Measurements from ENCODE around the gene CPHXL2. TPM values are rescaled to one million over a fixed set of nuclear protein-coding genes. Genes with fewer than 3 reads are reported as not detected.
A peak's percentile ranks its signal among the peaks of the same experiment; 100 is the strongest.

The CPHXL2 gene
- total and polyA plus RNA-seq, 7 experiments from 2014 or later: not detected

DNA sequence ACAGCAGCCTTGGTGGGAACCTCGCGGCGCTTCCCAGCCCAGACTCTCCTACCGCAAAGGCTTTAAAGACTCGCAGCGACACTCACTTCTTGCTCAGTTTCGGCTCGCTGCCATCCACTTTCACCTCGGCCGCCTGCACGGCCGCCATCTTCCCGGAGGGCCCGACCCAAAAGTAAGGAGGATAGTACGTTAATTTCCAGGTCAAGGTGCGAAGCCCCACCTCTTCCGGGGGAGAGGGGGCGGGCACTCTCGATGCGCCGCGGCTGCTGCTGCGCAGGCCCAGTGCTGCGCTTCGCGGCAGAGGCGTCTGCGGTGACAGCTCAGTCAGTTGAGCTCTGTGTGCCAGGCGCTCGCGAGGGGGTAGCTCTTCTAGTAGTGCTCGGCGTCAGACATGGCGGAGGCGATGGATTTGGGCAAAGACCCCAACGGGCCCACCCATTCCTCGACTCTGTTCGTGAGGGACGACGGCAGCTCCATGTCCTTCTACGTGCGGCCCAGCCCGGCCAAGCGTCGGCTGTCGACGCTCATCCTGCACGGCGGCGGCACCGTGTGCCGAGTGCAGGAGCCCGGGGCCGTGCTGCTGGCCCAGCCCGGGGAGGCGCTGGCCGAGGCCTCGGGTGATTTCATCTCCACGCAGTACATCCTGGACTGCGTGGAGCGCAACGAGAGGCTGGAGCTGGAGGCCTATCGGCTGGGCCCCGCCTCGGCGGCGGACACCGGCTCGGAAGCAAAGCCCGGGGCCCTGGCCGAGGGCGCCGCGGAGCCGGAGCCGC is 29.1 kb downstream of the CPHXL2 start, which contains the start of the genes KARS1 and TERF2IP:
KARS1 (minus strand) TSS at position 174 of the 773 bp plus-strand sequence; CDS start at position 148, 26 bp downstream.
TERF2IP (plus strand) TSS at position 282 of the 773 bp plus-strand sequence; CDS start at position 392, 110 bp downstream.
- intact Hi-C loops (cut with micrococcal nuclease): loop anchor here (1.0 to 10.0 kb wide), 16 partner anchors 24 to 1543 kb away; partner anchors contain the start of genes ADAT1 (in 2 of the 2), CFDP1 (in 2 of the 2), GABARAPL2 (in 2 of the 2) and TMEM170A (in 2 of the 2)
- peaks cover 9 to 36% (median 19%) of the 10 kb centered on the region in 5 donors for H3K36me3 Mint-ChIP-seq
- POLR2A ChIA-PET: interaction anchor here (0.5 to 8.2 kb wide), 21 partner anchors 9 to 1544 kb away, joined by 3 to 118 read pairs (median 12); partner anchors contain the start of genes ADAT1, CFDP1, GABARAPL2 and GLG1

DNA sequence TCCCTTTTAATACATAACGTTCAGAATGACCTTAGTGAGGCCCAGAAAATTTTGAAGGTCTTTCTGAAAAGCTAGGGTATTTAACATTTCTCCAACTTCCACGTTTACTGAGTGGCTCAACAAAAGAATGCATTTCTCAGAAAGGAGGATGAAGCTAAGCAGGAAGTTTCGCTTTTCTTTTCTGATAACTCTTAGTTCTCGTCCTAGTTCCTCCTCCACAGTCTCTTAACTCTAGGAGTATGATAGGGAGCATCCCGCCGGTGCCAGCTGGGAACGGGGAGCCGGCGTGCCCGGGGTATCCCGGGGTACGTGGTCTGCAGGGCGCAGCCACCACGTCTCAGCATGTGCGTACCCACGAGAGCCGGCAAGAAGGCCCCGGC is 29.7 kb downstream of the CPHXL2 start:
- H3K36me3 Mint-ChIP-seq: peaks cover 9 to 38% (median 19%) of the 10 kb centered on the region in 5 donors
- no peaks in the 10 kb centered on the region for H3K27me3 ChIP-seq (ENCODE audit: control insufficient read depth in 2 of 2, insufficient read depth in 2 of 2, low read length in 2 of 2)
- POLR2A ChIA-PET: interaction anchor here (0.5 to 8.2 kb wide), 21 partner anchors 9 to 1544 kb away, joined by 3 to 118 read pairs (median 12); partner anchors contain the start of genes ADAT1, CFDP1, GABARAPL2 and GLG1
- H3K36me3 ChIP-seq (ENCODE audit: control insufficient read depth in 2 of 3, insufficient read depth in 3 of 3, low read length in 3 of 3): peaks cover 0 to 41% (median 11%) of the 10 kb centered on the region in 3 experiments
- H3K27me3 Mint-ChIP-seq: no peaks in the 10 kb centered on the region
- ATAC-seq: peak; percentile 10
- H3K27ac ChIP-seq (ENCODE audit: low read depth, low read length): peak overlapping the region; percentile 97
- CTCF ChIA-PET: interaction anchor here (0.6 to 2.0 kb wide), 3 partner anchors 25 to 176 kb away, joined by 3 to 8 read pairs (median 3); partner anchors contain the start of genes ADAT1 and GABARAPL2
- H3K9me3 ChIP-seq (ENCODE audit: control insufficient read depth in 2 of 3, low read length in 3 of 3): no peaks in the 10 kb centered on the region
- peaks cover 32 to 51% of the 10 kb centered on the region in 2 donors for H3K4me1 ChIP-seq (ENCODE audit: control insufficient read depth in 2 of 2, insufficient read depth in 2 of 2, low read length in 2 of 2)
- peaks cover 0 to 10% (median 0%) of the 10 kb centered on the region in 11 donors for H3K9me3 Mint-ChIP-seq
- peak overlapping the region; percentile 91 to 99 (median 99) for H3K27ac Mint-ChIP-seq
- no peak for DNase-seq
- peak overlapping the region; percentile 90 to 100 (median 99) for H3K4me3 Mint-ChIP-seq
- H3K4me3 ChIP-seq (ENCODE audit: low read length): peak overlapping the region; percentile 97
- H3K4me1 Mint-ChIP-seq: peaks cover 31 to 76% (median 64%) of the 10 kb centered on the region in 7 donors
- intact Hi-C loops (cut with micrococcal nuclease): loop anchor here (1.0 to 10.0 kb wide), 15 partner anchors 24 to 1543 kb away; partner anchors contain the start of genes ADAT1 (in 2 of the 2), CFDP1 (in 2 of the 2), GABARAPL2 (in 2 of the 2) and TMEM170A (in 2 of the 2)

More for the DNA sequence above, 29.1 kb downstream of the CPHXL2 start, which contains the start of the genes KARS1 and TERF2IP:
- peak; percentile 93 for ATAC-seq
- no peaks in the 10 kb centered on the region for H3K27me3 ChIP-seq (ENCODE audit: control insufficient read depth in 2 of 2, insufficient read depth in 2 of 2, low read length in 2 of 2)
- H3K36me3 ChIP-seq (ENCODE audit: control insufficient read depth in 2 of 3, insufficient read depth in 3 of 3, low read length in 3 of 3): peaks cover 0 to 35% (median 10%) of the 10 kb centered on the region in 3 experiments
- DNase-seq: peak; percentile 86 to 96 (median 96)
- no peaks in the 10 kb centered on the region for H3K9me3 ChIP-seq (ENCODE audit: control insufficient read depth in 2 of 3, low read length in 3 of 3)
- Mint-ChIP-seq H3K9me3 (peaks cover 0 to 10% (median 0%) of the 10 kb centered on the region in 11 donors), H3K4me3 (peak within 1 kb of the TSS; percentile 90 to 100 (median 99)), H3K4me1 (peaks cover 35 to 76% (median 67%) of the 10 kb centered on the region in 7 donors), H3K27me3 (no peaks in the 10 kb centered on the region), H3K27ac (peak within 1 kb of the TSS; percentile 96 to 100 (median 99))
- H3K4me3 ChIP-seq (ENCODE audit: low read length): peak within 1 kb of the TSS; percentile 97
- H3K4me1 ChIP-seq (ENCODE audit: control insufficient read depth in 2 of 2, insufficient read depth in 2 of 2, low read length in 2 of 2): peaks cover 36 to 48% of the 10 kb centered on the region in 2 donors
- CTCF ChIA-PET: interaction anchor here (0.5 to 2.0 kb wide), 4 partner anchors 25 to 176 kb away, joined by 3 to 8 read pairs (median 4); partner anchors contain the start of gene ADAT1
- peak within 1 kb of the TSS; percentile 97 for H3K27ac ChIP-seq (ENCODE audit: low read depth, low read length)

DNA sequence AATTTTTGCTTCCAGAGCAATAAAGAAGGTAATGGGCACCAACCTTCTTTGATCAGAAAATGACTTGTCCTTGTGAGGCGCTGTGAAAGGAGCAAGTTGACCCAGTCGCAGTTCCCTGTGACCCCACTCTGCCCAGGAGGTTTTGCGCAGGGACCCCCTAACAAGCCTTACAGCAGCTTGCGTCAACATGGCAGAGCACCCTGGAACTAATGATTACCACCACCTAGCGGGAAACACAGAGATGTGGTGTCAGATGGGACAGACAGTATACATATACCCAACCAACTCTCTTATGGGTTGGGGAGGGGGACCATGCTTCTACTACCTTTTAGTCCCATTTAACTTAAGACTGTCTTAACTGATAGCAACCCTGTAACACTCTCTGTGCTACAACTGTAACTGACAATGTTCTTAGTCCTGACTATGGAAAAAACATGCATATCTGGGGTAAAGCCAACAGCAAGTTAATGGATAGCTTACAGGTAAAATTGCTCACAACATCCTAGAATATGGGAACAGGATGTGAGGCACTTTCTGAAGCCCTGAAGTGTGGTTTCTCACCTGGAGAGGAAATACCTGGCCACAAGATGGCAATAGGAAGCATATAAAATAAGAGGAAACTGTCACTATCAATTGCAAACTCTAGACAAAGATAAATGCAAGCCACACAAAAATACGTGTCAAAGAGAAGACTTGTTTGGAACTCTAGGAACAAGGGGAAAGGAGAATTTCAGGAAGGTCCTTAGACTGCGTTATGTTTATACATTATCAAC is 32.4 kb downstream of the CPHXL2 start:
- POLR2A ChIA-PET: interaction anchor here (0.9 to 8.2 kb wide), 3 partner anchors 12 to 23 kb away, joined by 3 to 118 read pairs (median 4); partner anchors contain the start of gene ADAT1
- Mint-ChIP-seq H3K27me3 (no peaks in the 10 kb centered on the region), H3K4me3 (peak overlapping the region; percentile 46 to 79 (median 72)), H3K9me3 (peaks cover 0 to 10% (median 0%) of the 10 kb centered on the region in 11 donors), H3K27ac (peak overlapping the region; percentile 45 to 86 (median 77)), H3K4me1 (peaks cover 13 to 65% (median 56%) of the 10 kb centered on the region in 7 donors), H3K36me3 (peaks cover 9 to 37% (median 26%) of the 10 kb centered on the region in 5 donors)
- H3K36me3 ChIP-seq (ENCODE audit: control insufficient read depth in 2 of 3, insufficient read depth in 3 of 3, low read length in 3 of 3): peaks cover 13 to 65% (median 30%) of the 10 kb centered on the region in 3 experiments
- intact Hi-C loops (cut with micrococcal nuclease): loop anchor here (1.0 to 10.0 kb wide), 5 partner anchors 120 to 1347 kb away; partner anchors contain the start of genes PSMD7 (in 1 of the 2) and ZFP1 (in 1 of the 2)
- no peak overlapping the region for H3K27ac ChIP-seq (ENCODE audit: low read depth, low read length)
- H3K4me3 ChIP-seq (ENCODE audit: low read length): no peak overlapping the region
- DNase-seq (peak in 3 of 9 donors; percentile 31 to 46 (median 39)), ATAC-seq (no peak)
- H3K4me1 ChIP-seq (ENCODE audit: control insufficient read depth in 2 of 2, insufficient read depth in 2 of 2, low read length in 2 of 2): peaks cover 25 to 35% of the 10 kb centered on the region in 2 donors
- CTCF ChIA-PET: interaction anchor here (0.7 kb wide), 1 partner anchor 120 kb away, joined by 3 read pairs; no protein-coding TSS in a partner anchor
- no peaks in the 10 kb centered on the region for H3K9me3 ChIP-seq (ENCODE audit: control insufficient read depth in 2 of 3, low read length in 3 of 3)
- H3K27me3 ChIP-seq (ENCODE audit: control insufficient read depth in 2 of 2, insufficient read depth in 2 of 2, low read length in 2 of 2): no peaks in the 10 kb centered on the region

GRCh38 chr16:75640598-75640997 is 36.2 kb downstream of the CPHXL2 start:
- Mint-ChIP-seq H3K9me3 (peaks cover 0 to 2% (median 0%) of the 10 kb centered on the region in 11 donors), H3K27ac (peak overlapping the region in 2 of 9 donors; percentile 38 to 59), H3K4me3 (no peak overlapping the region), H3K36me3 (peaks cover 8 to 50% (median 37%) of the 10 kb centered on the region in 5 donors), H3K4me1 (peaks cover 20 to 56% (median 51%) of the 10 kb centered on the region in 7 donors), H3K27me3 (no peaks in the 10 kb centered on the region)
- ATAC-seq (no peak), DNase-seq (no peak)
- Histone ChIP-seq H3K27ac (ENCODE audit: low read depth, low read length) (no peak overlapping the region), H3K4me1 (ENCODE audit: control insufficient read depth in 2 of 2, insufficient read depth in 2 of 2, low read length in 2 of 2) (peaks cover 14 to 24% of the 10 kb centered on the region in 2 donors), H3K4me3 (ENCODE audit: low read length) (no peak overlapping the region), H3K27me3 (ENCODE audit: control insufficient read depth in 2 of 2, insufficient read depth in 2 of 2, low read length in 2 of 2) (no peaks in the 10 kb centered on the region), H3K9me3 (ENCODE audit: control insufficient read depth in 2 of 3, low read length in 3 of 3) (no peaks in the 10 kb centered on the region), H3K36me3 (ENCODE audit: control insufficient read depth in 2 of 3, insufficient read depth in 3 of 3, low read length in 3 of 3) (peaks cover 32 to 81% (median 46%) of the 10 kb centered on the region in 3 experiments)
- intact Hi-C loops (cut with micrococcal nuclease): loop anchor here (10.0 kb wide), 1 partner anchor 1276 kb away; no protein-coding TSS in a partner anchor
- ChIA-PET POLR2A (no interaction called here), CTCF (no interaction called here)

DNA sequence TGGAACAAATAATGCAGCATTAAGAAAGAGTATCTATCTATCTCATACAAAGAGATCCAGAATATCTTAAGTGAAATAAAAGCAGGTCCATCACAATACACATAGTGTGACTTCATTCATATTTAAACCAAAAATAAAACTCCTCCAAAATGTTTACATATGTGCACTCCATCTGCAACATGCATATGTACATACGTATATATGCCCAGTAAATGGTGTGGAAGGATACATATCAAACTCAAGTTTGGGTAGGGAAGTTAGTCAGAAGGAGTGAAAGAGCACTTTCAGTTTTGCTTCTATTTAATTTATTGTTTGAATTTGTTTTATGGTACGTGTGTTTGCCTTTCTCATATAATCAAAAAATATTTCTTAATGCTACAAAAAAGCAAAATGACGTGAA is 41.8 kb downstream of the CPHXL2 start:
- H3K27me3 Mint-ChIP-seq: no peaks in the 10 kb centered on the region
- DNase-seq (no peak), ATAC-seq (no peak)
- ChIA-PET POLR2A (interaction anchor here (0.9 to 2.1 kb wide), 2 partner anchors 10 to 13 kb away, joined by 3 to 16 read pairs; partner anchors contain the start of genes KARS1 and TERF2IP), CTCF (no interaction called here)
- H3K4me1 ChIP-seq (ENCODE audit: control insufficient read depth in 2 of 2, insufficient read depth in 2 of 2, low read length in 2 of 2): no peaks in the 10 kb centered on the region
- no peak overlapping the region for H3K27ac ChIP-seq (ENCODE audit: low read depth, low read length)
- no peaks in the 10 kb centered on the region for H3K9me3 ChIP-seq (ENCODE audit: control insufficient read depth in 2 of 3, low read length in 3 of 3)
- H3K4me3 ChIP-seq (ENCODE audit: low read length): no peak overlapping the region
- intact Hi-C loops (cut with micrococcal nuclease): no loop called here
- no peaks in the 10 kb centered on the region for H3K9me3 Mint-ChIP-seq
- no peaks in the 10 kb centered on the region for H3K27me3 ChIP-seq (ENCODE audit: control insufficient read depth in 2 of 2, insufficient read depth in 2 of 2, low read length in 2 of 2)
- no peak overlapping the region for H3K4me3 Mint-ChIP-seq
- peaks cover 8 to 16% (median 13%) of the 10 kb centered on the region in 7 donors for H3K4me1 Mint-ChIP-seq
- peaks cover 41 to 91% (median 64%) of the 10 kb centered on the region in 3 experiments for H3K36me3 ChIP-seq (ENCODE audit: control insufficient read depth in 2 of 3, insufficient read depth in 3 of 3, low read length in 3 of 3)
- H3K27ac Mint-ChIP-seq: peak overlapping the region in 2 of 9 donors; percentile 19 to 21
- peaks cover 15 to 65% (median 42%) of the 10 kb centered on the region in 5 donors for H3K36me3 Mint-ChIP-seq
